Esophagus muscularis mucosa (tissue), 4 donors: ENCODE data around the gene PACSIN2.

Experiments
- CTCF ChIP-seq, 3 experiments: fragments of 200-600 bp in 2 of 3; fragments of 450-650 bp in 1 of 3; sonication (generic) in 2 of 3; IDR thresholded peaks; one replicate each; pipeline ENCODE4 v1.5.1; 2017 to 2019; ENCODE audit warnings: antibody characterized with exemption in 3 of 3, mild to moderate bottlenecking in 2 of 3, moderate library complexity in 1 of 3
- EP300 ChIP-seq: sonication (generic); formaldehyde crosslinking; IDR thresholded peaks from one replicate; pipeline ENCODE4 v1.6.1; 2017; ENCODE audit warnings: antibody characterized with exemption
- POLR2A ChIP-seq: fragments of 450-650 bp; IDR thresholded peaks from one replicate; pipeline ENCODE4 v1.6.1; 2017; ENCODE audit warnings: antibody characterized with exemption, moderate library complexity, mild to moderate bottlenecking, low read depth
- POLR2AphosphoS5 ChIP-seq, 2 donors: sonication (generic); formaldehyde crosslinking; IDR thresholded peaks; one replicate each; pipeline ENCODE4 v1.6.1; 2017; ENCODE audit warnings: antibody characterized with exemption in 2 of 2

- no peak for TF ChIP-seq POLR2A
- TF ChIP-seq CTCF (IDR thresholded peaks at IDR 0.05) = no peak
- TF ChIP-seq EP300 = no peak
- no peak for TF ChIP-seq POLR2AphosphoS5 (IDR thresholded peaks at IDR 0.05)
Measured at GRCh38 chr22:43050995-43051394, 36.0 kb upstream of the PACSIN2 start.
